Measurements from ENCODE around the gene ACTN1.
"Not testable (repeated sequence)": the region's sequence is repeated elsewhere in the genome, so short reads cannot be mapped to it uniquely, and the experiment has no call there.

ACTN1 gene

GRCh38 chr14:68979021-68979721 lies at the start of gene ACTN1:
Gene ACTN1 (minus strand): TSS chr14:68979302. CDS start chr14:68979056, 246 bp downstream.
- DNase-seq: peak; percentile 88

DNA sequence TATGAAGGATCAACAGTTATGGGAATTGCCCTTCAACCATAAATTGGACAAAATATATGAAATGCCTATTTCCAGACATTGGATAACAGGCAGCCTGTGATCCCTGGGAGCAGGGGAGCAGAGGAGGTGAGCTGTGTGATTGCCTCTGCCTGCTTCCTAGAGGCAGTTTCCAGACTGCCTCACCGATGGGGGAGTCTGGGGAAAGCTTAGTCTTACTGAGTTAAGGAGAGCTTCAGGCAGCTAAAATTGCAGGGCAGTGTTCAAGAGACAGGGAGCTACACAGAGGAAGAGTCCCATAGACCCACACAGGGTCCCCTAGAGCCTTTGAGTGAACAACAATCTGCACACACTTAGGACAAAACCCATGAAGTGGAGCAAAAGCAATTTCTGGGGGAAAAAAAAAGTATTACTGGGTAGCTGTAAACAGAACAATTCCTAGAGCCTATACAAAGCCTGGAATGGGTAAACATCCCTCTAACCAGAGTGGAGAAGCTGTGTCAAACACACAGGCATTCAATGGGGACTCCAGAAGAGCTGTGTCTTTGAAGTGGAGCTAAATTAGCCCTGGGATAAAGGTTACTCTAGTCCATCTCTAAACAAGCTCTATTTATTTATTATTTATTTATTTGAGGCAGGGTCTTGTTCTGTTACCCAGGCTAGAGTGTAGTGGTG lies 48.3 kb upstream of the ACTN1 start:
- DNase-seq: no peak

GRCh38 chr14:69023035-69023434 lies 43.9 kb upstream of the ACTN1 start:
- DNase-seq: no peak

GRCh38 chr14:69022093-69022492 lies 43.0 kb upstream of the ACTN1 start:
- not testable (repeated sequence) for DNase-seq

DNA sequence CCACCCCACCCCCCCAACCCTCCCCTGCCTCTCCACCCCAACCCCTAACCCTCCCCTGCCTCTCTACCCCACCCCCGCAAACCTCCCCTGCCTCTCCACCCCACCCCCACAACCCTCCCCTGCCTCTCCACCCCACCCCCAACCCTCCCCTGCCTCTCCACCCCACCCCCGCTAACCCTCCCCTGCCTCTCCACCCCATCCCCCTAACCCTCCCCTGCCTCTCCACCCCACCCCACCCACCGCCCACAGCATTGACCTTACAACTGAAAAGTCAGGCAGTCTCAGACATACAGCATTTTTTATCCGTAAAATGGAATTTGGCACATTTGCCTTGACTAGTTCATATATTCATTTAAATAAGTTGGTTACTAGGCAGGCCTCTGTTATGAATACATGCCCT lies 38.6 kb upstream of the ACTN1 start:
- no peak for DNase-seq

- DNase-seq: no peak
Observed at GRCh38 chr14:69014829-69015259, 35.7 kb upstream of the ACTN1 start.

DNA sequence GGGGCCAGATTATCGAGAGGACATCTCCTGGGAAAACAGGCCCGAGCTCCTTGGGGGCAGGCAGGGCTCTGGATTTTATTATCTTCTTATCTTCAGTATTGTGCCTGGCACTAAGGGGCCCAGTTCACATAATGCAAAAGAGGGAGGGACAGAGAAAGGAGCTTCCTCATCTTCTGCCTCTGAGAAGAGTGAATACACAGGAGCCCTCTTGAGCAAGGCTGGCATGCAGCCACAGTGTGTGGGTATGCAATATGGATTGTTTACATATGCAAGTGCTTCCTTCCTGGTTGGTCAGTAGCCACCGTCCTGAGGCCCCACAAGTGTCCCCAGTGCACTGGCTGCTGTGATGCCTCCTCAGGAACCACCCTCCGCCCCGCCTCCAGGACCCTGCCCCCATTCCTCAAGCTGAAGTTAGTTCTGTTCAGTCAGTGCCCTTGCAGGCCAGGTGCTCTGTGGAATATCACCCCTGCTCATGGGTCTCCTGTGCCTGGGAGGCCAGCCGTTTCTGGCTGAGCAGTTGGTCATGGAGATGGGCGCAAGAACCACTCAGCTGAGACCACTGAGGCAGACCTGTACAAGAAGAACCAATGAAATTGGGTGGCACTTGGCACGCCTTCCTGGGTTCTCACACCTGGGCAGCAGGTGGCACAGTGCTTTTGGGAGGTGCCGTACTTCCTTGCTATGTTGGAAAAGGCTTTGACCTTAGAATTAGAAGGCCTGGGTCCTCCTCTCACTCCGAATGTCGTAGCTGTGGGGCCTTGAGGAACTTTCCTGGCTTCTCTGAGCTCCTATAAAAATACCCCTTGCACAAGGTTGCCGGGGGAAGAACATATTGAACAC lies 35.1 kb upstream of the ACTN1 start:
- DNase-seq: no peak

DNA sequence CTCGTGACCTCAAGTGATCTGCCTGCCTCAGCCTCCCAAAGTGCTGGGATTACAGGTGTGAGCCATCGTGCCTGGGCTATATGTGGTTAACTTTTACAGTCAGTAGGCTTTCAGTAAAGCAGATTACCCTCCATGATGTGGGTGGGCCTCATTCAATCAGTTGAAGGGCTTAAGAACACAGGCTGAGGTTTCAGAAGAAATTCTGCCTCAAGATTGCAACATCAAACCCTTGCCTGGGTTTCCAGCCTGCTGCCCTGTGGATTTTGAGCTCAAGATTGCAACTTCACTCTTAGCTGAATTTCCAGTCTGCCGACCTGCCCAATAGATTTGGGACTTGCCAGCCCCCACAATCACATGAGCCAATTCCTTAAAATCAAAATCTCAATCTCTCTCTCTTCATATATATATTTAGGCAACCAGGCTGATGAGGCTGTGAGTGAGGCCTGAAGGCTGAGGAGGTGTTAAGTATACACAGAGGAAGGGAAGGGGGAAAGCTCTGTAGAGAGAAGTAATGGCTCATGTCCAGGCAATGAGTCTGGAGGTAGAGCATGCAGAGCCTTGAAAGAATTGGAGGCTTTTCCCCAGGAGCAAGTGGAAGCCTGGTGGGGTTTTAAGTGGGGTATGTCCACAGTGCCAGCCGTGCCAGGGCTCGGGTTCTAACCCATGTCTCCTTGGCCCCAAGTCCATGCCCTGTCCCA lies 33.3 kb upstream of the ACTN1 start:
- DNase-seq: no peak

- DNase-seq: peak; percentile 9
Observed at GRCh38 chr14:69010648-69011047, 31.5 kb upstream of the ACTN1 start.

GRCh38 chr14:69008421-69008884 lies 29.4 kb upstream of the ACTN1 start:
- no peak for DNase-seq

DNA sequence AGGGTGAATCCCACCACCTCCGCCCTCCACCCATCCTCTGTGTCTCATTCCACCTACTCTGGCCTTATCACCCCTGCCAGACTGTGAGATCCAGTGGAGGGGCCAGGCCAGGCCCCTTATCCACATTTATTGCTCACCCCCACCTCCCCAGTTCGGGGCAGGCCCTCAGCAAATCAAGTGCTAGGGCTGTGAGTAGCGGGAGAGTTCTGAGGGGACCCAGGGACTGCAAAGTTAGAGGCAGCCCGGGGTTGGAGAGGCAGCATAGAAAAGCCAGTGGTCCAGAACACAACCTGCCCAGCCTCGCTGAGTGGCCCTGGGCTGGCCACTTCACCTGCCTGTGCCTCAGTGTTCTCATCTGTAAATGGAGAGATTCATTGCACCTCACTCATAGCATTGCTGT lies 27.2 kb upstream of the ACTN1 start:
- no peak for DNase-seq

DNA sequence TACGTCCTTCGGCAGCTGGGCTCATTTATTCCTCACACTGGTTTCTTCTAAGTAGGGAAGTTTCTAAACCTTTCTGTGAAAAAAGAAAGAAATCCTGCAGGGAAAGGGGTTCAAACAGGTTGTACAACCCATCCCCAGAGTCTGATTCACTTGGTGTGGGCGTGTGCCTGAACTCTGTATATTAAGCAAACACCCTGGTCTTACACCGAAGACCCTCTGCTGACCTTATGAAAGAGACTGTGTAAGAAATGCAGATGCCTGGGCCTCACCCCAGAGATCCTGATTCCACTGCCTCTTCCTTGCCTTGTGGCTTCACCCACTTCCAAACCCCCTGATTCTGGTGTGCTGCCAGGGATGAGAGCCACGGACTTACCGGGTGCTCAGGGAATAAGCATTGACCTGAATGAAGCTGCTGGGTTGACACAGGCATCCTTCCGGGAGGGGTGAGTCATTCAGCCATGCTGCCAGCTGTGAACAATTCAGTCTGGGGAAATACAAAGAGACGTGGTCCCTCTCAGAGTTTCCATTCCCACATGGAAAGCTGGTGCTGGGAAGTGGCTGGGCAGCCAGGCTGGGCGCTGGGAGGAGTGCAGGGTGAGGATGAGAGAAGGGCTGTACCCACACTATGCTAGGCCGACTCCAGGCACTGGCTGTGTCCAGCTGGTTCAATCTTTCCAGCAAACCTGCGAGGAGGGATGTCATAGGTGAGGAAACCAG lies 26.5 kb upstream of the ACTN1 start:
- no peak for DNase-seq

DNA sequence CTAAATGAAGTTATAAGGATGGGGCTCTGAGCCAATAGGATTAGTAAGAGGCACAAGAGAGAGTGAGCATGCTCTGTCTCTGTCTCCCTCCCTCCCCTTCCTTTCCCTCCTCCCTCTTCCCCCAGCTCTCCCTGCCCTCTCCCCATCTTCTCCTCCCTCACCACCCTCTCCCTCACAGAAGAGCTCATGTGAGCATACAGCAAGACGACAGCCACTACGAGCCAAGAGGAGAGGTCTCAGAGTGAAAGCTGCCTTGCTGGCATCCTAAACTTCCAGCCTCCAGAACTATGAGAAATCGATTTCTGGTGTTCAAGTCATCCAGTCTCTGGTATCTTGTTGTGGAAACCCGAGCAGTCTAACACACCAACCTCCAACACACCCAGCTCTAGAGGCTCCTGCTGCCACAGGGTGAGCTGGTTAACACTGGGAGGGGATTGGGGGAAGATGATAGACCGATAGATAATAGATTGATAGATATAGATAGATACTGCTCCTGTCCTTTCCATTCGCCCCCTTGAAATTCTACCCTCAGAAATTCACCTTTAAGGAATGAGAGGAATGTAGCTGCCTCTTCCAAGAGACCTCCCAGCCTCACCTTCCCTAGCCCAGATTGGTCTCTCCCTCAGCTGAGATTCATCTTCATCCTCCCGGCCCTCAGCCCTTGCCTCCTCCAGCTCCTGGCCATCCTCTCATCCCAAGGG lies 25.8 kb upstream of the ACTN1 start:
- no peak for DNase-seq

- no peak for DNase-seq
Observed at GRCh38 chr14:69003626-69004025, 24.5 kb upstream of the ACTN1 start.

DNA sequence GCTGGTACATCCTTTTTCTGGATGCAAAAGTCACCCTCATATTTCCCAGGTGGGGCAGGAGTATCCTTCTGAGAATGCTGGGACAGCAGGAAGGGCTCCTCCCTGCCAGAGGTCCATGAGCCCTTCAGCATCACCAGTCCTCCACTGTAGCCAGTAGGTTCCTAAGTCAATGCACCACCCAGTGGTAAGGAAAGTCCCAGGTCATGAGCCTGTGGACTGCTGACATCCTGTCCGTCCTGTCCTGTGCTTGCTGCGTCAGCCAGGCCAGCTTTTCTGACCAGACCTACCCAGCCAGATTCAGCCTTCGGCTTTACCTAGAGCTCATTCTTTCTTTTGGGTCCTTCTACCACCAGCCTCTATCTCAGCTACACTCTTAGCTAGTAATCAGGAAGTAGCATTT lies 23.0 kb upstream of the ACTN1 start:
- no peak for DNase-seq

DNA sequence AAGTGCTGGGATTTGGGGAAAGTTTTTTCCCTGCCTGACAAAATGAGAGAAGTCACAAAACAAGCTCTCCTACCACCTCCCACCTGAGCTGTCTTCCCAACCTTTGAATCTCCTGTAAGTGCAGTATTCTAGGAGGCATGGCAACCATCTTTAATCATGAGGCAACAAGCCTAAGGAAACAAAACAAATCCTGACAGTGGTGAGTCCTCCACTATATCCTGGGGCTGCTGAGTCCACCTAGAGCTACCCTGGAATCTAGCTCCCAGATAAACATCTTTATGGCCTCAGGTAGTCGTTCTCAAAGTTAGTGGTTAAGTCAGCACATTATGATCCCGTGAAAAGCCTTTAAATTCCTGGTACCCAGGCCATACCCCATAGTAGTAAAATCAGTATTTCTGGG lies 22.3 kb upstream of the ACTN1 start:
- no peak for DNase-seq

DNA sequence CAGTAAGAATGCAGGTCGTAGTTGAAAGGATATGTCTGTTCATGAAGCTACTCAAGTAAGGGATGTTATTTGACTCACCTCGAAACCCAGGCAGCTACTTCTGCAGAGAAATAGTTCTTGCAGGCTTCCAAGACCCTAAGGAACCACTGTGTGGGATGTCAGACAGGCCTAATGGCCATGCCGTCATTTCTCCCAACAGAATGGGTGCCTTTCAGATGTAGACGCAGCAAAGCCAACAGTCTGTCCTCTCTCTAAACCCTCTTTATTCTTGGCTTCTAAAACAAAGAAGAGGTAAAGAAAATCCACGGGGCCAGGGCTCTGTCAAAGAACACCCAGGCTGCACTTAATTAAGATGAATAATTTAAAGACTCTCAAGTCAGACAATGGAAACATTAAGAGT lies 19.0 kb upstream of the ACTN1 start:
- no peak for DNase-seq

- DNase-seq: no peak
Observed at GRCh38 chr14:68995731-68996130, 16.6 kb upstream of the ACTN1 start.

GRCh38 chr14:68994056-68994455 lies 15.0 kb upstream of the ACTN1 start:
- DNase-seq: no peak

GRCh38 chr14:68987653-68988036 lies 8.5 kb upstream of the ACTN1 start:
- DNase-seq: no peak

GRCh38 chr14:68986926-68987652 lies 8.0 kb upstream of the ACTN1 start:
- peak; percentile 43 for DNase-seq
